ENCODE data around the gene ODAD3. TPM values are rescaled to one million over a fixed set of nuclear protein-coding genes. Genes with fewer than 3 reads are reported as not detected.

ODAD3 gene
- total and polyA plus RNA-seq, 10 of the 15 experiments (the other 5 are each of a cell fraction or from before 2014, with no cell fraction given) = 0.11 to 0.39 (median 0.28) TPM; not detected in 7

DNA sequence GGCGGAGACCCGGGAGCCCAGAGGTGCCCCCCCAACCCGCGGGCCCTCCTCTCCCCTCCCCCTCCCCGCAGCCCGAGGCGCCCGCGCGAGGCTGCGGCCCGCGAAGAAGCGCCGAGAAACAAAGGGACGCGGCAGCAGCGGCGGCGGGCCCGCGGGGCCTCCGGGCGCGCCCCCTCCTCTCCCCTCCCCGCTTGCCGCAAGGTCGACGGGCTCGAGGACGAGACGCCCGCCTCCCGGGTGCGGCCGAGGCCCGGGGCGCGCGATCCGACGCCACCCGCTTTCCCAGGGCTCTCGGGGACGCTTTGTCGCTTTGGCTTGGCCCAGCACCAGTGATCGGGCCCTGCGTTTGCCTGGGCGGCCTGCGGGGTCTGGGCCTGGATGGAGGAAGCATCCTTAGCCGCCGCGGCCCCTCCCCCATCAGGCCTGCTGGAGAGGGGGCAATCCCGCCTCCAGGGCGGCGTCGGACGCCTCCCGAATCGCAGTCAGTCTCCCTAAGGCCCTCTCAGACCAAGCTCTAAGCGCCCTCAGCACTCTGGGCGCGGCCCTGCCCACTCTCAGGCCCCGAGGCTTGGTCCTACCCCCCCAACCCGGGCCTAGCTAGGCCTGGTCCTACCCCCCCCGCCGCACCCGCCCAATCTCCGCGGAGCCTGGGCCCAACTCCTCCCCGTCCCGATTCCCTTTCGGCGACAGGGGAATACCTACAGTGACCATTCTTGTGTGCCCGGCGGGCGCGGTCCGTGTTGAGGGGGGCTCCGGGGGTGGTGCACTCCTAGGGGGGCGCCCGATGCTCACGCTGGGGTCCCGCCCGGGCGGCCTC is 45.2 kb upstream of the ODAD3 start:
- intact Hi-C loops (cut with micrococcal nuclease; ENCODE audit: unreplicated experiment) (no loop called here), in situ Hi-C loops (cut with MboI) (loop anchor here (10.0 kb wide), 1 partner anchor 185 kb away; the partner anchor contains the start of gene TSPAN16)
- H3K4me1 ChIP-seq (ENCODE audit: control insufficient read depth, insufficient read depth, low read length) = peaks cover 19% of the 10 kb centered on the region
- H2AFZ ChIP-seq (ENCODE audit: control insufficient read depth, low read depth, low read length) = no peak overlapping the region
- ChIA-PET CTCF (interaction anchor here (1.0 kb wide), 1 partner anchor 99 kb away, joined by 3 read pairs; no protein-coding TSS in a partner anchor), RAD21 (ENCODE audit: unreplicated experiment) (no interaction called here), POLR2A (no interaction called here), SMC1A (ENCODE audit: uncharacterized antibody, unreplicated experiment) (no interaction called here)
- DNase-seq (ENCODE audit: low read depth, low spot score) = no peak
- H3K27ac ChIP-seq (ENCODE audit: control insufficient read depth, insufficient read depth) = no peak overlapping the region
- no TSS peak for BruUV-seq (replicated peaks)
- H3K9me3 ChIP-seq (replicated peaks; ENCODE audit: control insufficient read depth, insufficient read depth, low read length) = no peaks in the 10 kb centered on the region; the same call in 2 of the 3 replicates
- H3K36me3 ChIP-seq (ENCODE audit: control insufficient read depth in 2 of 2, insufficient read depth in 2 of 2, low read length in 1 of 2) = no peaks in the 10 kb centered on the region
- H3K79me2 ChIP-seq (ENCODE audit: control insufficient read depth, insufficient read depth, low read length) = no peaks in the 10 kb centered on the region
- H4K20me1 ChIP-seq (ENCODE audit: control insufficient read depth, insufficient read depth) = no peaks in the 10 kb centered on the region
- no peak for FAIRE-seq
- TF ChIP-seq CREB1 (IDR thresholded peaks at IDR 0.05; ENCODE audit: low read depth) (no peak), ASH2L (IDR thresholded peaks at IDR 0.05; ENCODE audit: borderline replicate concordance, low read depth) (no peak), HDGF (IDR thresholded peaks at IDR 0.05) (no peak), SIN3A (IDR thresholded peaks at IDR 0.05; ENCODE audit: low read depth, low read length) (no peak), CBX5 (IDR thresholded peaks at IDR 0.05; ENCODE audit: low read depth) (no peak), PML (IDR thresholded peaks at IDR 0.05; ENCODE audit: low read length) (no peak), ZNF274 (IDR thresholded peaks at IDR 0.05; ENCODE audit: insufficient read depth, insufficient read length) (no peak), TBL1XR1 (IDR thresholded peaks at IDR 0.05; ENCODE audit: low read depth, low read length) (no peak), SRF (IDR thresholded peaks at IDR 0.05; ENCODE audit: low read depth in 2 of 2, low read length in 2 of 2) (no peak), SMAD1 (IDR thresholded peaks at IDR 0.05; ENCODE audit: low read depth, partially characterized antibody) (no peak), PAX8 (IDR thresholded peaks at IDR 0.05) (no peak), RAD21 (IDR thresholded peaks at IDR 0.05; ENCODE audit: insufficient read depth, low read depth, low read length) (no peak), TCF12 (IDR thresholded peaks at IDR 0.05; ENCODE audit: low read depth, low read length) (no peak)
- TF ChIP-seq, protein P1, sequence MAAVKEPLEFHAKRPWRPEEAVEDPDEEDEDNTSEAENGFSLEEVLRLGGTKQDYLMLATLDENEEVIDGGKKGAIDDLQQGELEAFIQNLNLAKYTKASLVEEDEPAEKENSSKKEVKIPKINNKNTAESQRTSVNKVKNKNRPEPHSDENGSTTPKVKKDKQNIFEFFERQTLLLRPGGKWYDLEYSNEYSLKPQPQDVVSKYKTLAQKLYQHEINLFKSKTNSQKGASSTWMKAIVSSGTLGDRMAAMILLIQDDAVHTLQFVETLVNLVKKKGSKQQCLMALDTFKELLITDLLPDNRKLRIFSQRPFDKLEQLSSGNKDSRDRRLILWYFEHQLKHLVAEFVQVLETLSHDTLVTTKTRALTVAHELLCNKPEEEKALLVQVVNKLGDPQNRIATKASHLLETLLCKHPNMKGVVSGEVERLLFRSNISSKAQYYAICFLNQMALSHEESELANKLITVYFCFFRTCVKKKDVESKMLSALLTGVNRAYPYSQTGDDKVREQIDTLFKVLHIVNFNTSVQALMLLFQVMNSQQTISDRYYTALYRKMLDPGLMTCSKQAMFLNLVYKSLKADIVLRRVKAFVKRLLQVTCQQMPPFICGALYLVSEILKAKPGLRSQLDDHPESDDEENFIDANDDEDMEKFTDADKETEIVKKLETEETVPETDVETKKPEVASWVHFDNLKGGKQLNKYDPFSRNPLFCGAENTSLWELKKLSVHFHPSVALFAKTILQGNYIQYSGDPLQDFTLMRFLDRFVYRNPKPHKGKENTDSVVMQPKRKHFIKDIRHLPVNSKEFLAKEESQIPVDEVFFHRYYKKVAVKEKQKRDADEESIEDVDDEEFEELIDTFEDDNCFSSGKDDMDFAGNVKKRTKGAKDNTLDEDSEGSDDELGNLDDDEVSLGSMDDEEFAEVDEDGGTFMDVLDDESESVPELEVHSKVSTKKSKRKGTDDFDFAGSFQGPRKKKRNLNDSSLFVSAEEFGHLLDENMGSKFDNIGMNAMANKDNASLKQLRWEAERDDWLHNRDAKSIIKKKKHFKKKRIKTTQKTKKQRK (IDR thresholded peaks at IDR 0.05; ENCODE audit: low read depth, low read length) = no peak
- TF ChIP-seq, protein P2, sequence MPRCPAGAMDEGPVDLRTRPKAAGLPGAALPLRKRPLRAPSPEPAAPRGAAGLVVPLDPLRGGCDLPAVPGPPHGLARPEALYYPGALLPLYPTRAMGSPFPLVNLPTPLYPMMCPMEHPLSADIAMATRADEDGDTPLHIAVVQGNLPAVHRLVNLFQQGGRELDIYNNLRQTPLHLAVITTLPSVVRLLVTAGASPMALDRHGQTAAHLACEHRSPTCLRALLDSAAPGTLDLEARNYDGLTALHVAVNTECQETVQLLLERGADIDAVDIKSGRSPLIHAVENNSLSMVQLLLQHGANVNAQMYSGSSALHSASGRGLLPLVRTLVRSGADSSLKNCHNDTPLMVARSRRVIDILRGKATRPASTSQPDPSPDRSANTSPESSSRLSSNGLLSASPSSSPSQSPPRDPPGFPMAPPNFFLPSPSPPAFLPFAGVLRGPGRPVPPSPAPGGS (IDR thresholded peaks at IDR 0.05; ENCODE audit: borderline replicate concordance, insufficient read depth, low read depth, low read length, poor library complexity, severe bottlenecking) = no peak
- TF ChIP-seq, protein P3, sequence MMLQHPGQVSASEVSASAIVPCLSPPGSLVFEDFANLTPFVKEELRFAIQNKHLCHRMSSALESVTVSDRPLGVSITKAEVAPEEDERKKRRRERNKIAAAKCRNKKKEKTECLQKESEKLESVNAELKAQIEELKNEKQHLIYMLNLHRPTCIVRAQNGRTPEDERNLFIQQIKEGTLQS (IDR thresholded peaks at IDR 0.05; ENCODE audit: borderline replicate concordance, extremely low read depth, low read depth, low read length) = no peak
- TF ChIP-seq, protein P4, sequence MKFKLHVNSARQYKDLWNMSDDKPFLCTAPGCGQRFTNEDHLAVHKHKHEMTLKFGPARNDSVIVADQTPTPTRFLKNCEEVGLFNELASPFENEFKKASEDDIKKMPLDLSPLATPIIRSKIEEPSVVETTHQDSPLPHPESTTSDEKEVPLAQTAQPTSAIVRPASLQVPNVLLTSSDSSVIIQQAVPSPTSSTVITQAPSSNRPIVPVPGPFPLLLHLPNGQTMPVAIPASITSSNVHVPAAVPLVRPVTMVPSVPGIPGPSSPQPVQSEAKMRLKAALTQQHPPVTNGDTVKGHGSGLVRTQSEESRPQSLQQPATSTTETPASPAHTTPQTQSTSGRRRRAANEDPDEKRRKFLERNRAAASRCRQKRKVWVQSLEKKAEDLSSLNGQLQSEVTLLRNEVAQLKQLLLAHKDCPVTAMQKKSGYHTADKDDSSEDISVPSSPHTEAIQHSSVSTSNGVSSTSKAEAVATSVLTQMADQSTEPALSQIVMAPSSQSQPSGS (IDR thresholded peaks at IDR 0.05; ENCODE audit: low read length) = no peak
- TF ChIP-seq, protein P5, sequence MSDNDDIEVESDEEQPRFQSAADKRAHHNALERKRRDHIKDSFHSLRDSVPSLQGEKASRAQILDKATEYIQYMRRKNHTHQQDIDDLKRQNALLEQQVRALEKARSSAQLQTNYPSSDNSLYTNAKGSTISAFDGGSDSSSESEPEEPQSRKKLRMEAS (IDR thresholded peaks at IDR 0.05; ENCODE audit: low read depth, low read length) = no peak
- 50% methylated on average over 45 of the region's 86 CpGs for WGBS (ENCODE audit: insufficient coverage, insufficient replicate concordance, low lambda C conversion rate, missing lambda C conversion rate)
- H3K4me3 ChIP-seq = no peak overlapping the region
- peaks cover 8 to 10% of the 10 kb centered on the region in 2 experiments for H3K27me3 ChIP-seq (replicated peaks in 1 of 2; ENCODE audit: control insufficient read depth in 2 of 2, insufficient read depth in 2 of 2, low read length in 1 of 2)
- no peak overlapping the region for H3K9ac ChIP-seq (ENCODE audit: control insufficient read depth, insufficient read depth, low read length)
- H3K4me2 ChIP-seq (ENCODE audit: control insufficient read depth, insufficient read depth) = no peak overlapping the region
- ATAC-seq = no peak

Data from GM12878 (cell line).